Fibroblast of villous mesenchyme (primary cell): ENCODE results near the gene SDE2. TPM values are rescaled to one million over a fixed set of nuclear protein-coding genes. Genes with fewer than 3 reads are reported as not detected.
"Not testable (repeated sequence)": the region's sequence is repeated elsewhere in the genome, so short reads cannot be mapped to it uniquely, and the experiment has no call there.

Experiments used
- DNase-seq: peaks from one replicate; pipeline ENCODE4 v3.0.0-alpha.2; 2010; ENCODE audit warnings: low read depth
- H3K4me3 ChIP-seq: 2 replicates; pipeline ENCODE4 v1.5.1; 2011; ENCODE audit warnings: low read depth, mild to moderate bottlenecking, low read length
- CTCF ChIP-seq: IDR thresholded peaks from 2 replicates; pipeline ENCODE4 v1.5.1; 2012; ENCODE audit warnings: low read depth, mild to moderate bottlenecking, low read length; ENCODE audit not compliant: insufficient read depth
- total RNA-seq: library from RNA; depleted of rRNA; stranded (reverse); fragments of >200 nt; gene quantifications from 2 replicates; pipeline ENCODE4 v1.2.3, GENCODE V29; 2012

Gene SDE2
- total RNA-seq, 1 donor, result 31.5 TPM

GRCh38 chr1:225990705-225991464 is 8.3 kb downstream of the SDE2 start:
- no peak for TF ChIP-seq CTCF
- no peak for DNase-seq
- no peak overlapping the region for H3K4me3 ChIP-seq

GRCh38 chr1:225987491-225988316 is 11.4 kb downstream of the SDE2 start:
- peak; percentile 58 for DNase-seq
- peak; percentile 71 for TF ChIP-seq CTCF
- H3K4me3 ChIP-seq, result no peak overlapping the region

DNA sequence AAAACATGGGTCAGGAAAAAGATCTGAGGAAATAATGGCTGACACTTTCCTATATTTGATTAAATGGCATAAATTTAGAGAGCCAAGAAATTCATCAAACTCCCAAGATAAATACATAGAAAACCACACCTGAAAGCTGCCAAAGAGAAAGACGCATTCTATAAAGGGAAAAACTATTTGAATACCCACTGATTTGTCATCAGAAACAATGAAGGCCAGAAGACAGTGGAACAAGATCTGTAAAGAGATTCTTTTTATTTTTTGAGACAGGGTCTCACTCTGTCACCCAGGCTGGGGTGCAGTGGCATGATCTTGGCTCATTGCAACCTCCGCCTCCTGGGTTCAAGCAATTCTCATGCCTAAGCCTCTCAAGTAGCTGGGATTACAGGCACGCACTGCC is 17.4 kb downstream of the SDE2 start:
- no peak for TF ChIP-seq CTCF
- DNase-seq, result no peak
- no peak overlapping the region for H3K4me3 ChIP-seq

DNA sequence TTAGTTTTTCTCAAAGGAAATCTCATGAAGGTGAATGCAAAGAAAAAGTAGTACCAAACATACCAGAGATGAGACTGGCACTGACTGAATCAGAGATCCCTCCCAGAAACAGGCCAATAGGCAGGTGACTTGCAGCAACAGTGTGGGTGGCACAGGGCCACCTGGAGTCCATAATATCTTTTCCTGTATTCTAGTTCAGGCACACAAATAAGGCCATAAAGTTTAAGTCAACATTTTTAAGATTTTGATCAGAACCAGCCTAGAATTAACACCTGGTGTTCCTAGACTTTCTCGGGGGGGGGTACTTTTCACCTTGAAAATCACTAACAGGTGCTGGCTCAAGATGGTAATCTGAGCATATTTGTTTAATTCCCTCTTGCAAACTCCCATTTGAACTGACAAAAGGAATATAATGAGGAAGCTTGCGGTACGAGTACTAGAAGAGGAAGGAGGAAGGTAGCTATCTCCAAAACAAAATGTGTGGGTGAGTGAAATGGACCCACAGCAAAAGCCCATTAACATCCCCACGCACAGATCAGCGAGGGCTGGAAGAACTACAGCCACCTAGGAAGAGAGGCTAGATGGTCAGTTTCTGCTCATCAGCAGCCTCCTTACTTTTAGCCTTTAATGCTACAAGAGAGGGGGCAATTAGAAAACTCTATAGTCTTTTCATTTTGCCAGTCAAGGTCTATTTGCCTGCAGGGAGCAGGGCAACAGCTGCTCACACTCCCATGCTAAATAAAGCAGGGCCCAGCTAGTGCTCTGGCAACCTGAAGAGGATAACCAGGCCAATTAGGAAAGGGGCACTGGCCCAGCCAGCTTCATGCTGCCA is 18.9 kb downstream of the SDE2 start:
- H3K4me3 ChIP-seq, result no peak overlapping the region
- TF ChIP-seq CTCF, result no peak
- DNase-seq, result no peak

GRCh38 chr1:225979421-225979820 is 19.7 kb downstream of the SDE2 start:
- DNase-seq, result no peak
- H3K4me3 ChIP-seq, result no peak overlapping the region
- no peak for TF ChIP-seq CTCF

GRCh38 chr1:225977937-225978748 is 21.0 kb downstream of the SDE2 start:
- H3K4me3 ChIP-seq, result no peak overlapping the region
- no peak for TF ChIP-seq CTCF
- no peak for DNase-seq

- not testable (repeated sequence) for H3K4me3 ChIP-seq, DNase-seq
Observed at GRCh38 chr1:225975146-225975545, 24.0 kb downstream of the SDE2 start.
